Measurements from ENCODE around the gene SLC43A2.

Gene SLC43A2

GRCh38 chr17:1574697-1575471 is 53.8 kb downstream of the SLC43A2 start:
- no peaks in the 10 kb centered on the region for H3K9me3 ChIP-seq (ENCODE audit: control insufficient read depth, insufficient read depth, low read depth, low read length)
- TF ChIP-seq ZBTB48 (tag by site-specific recombination; IDR thresholded peaks at IDR 0.05) (no peak), PBX3 (CRISPR knock-in tag; IDR thresholded peaks at IDR 0.05) (peak; percentile 22; the same call in 1 of the 2 replicates)
- H3K27ac ChIP-seq (ENCODE audit: extremely low read depth, low read depth, low read length), result no peak overlapping the region
- CTCF ChIA-PET, result interaction anchor here (0.5 to 4.2 kb wide), 43 partner anchors 8 to 678 kb away, joined by 3 to 69 read pairs (median 6); partner anchors contain the start of genes INPP5K, PITPNA, PRPF8 and RILP
- no peaks in the 10 kb centered on the region for H3K36me3 ChIP-seq (ENCODE audit: control insufficient read depth in 2 of 2, insufficient read depth in 1 of 2, low read length in 2 of 2)
- H3K4me1 ChIP-seq (ENCODE audit: control insufficient read depth, insufficient read depth, low read length), result no peaks in the 10 kb centered on the region; the same call in 1 of the 2 replicates
- no peak overlapping the region for H3K4me3 ChIP-seq (ENCODE audit: low read depth, low read length)
- POLR2A ChIA-PET, result interaction anchor here (0.7 to 2.4 kb wide), 11 partner anchors 12 to 142 kb away, joined by 3 to 20 read pairs (median 4); partner anchors contain the start of genes INPP5K, PITPNA, RILP and SLC43A2

GRCh38 chr17:1573932-1574696 is 54.5 kb downstream of the SLC43A2 start:
- no peak overlapping the region for H3K27ac ChIP-seq (ENCODE audit: extremely low read depth, low read depth, low read length)
- POLR2A ChIA-PET, result interaction anchor here (0.7 to 2.4 kb wide), 11 partner anchors 12 to 142 kb away, joined by 3 to 20 read pairs (median 4); partner anchors contain the start of genes INPP5K, PITPNA, RILP and SLC43A2
- H3K4me1 ChIP-seq (ENCODE audit: control insufficient read depth, insufficient read depth, low read length), result no peaks in the 10 kb centered on the region; the same call in 1 of the 2 replicates
- no peaks in the 10 kb centered on the region for H3K9me3 ChIP-seq (ENCODE audit: control insufficient read depth, insufficient read depth, low read depth, low read length)
- no peaks in the 10 kb centered on the region for H3K36me3 ChIP-seq (ENCODE audit: control insufficient read depth in 2 of 2, insufficient read depth in 1 of 2, low read length in 2 of 2)
- CTCF ChIA-PET, result interaction anchor here (0.5 to 4.2 kb wide), 50 partner anchors 8 to 686 kb away, joined by 3 to 69 read pairs (median 5); partner anchors contain the start of genes INPP5K, PITPNA, PRPF8 and RILP
- no peak overlapping the region for H3K4me3 ChIP-seq (ENCODE audit: low read depth, low read length)
- TF ChIP-seq ZSCAN4 (tag by site-specific recombination; IDR thresholded peaks at IDR 0.05), result no peak
- peak; percentile 79; the same call in 1 of the 2 replicates for TF ChIP-seq ZBTB7A (tag by site-specific recombination; IDR thresholded peaks at IDR 0.05; ENCODE audit: low read depth)
- peak; percentile 87 for TF ChIP-seq ZNF335 (tag by site-specific recombination; conservative IDR thresholded peaks at IDR 0.05)
- TF ChIP-seq ZNF10 (tag by site-specific recombination; IDR thresholded peaks at IDR 0.05), result peak; percentile 53; the same call in 1 of the 2 replicates
- 0 out of 2 replicates have a peak, but pooled peaks have one; percentile 19 for TF ChIP-seq ZNF449 (tag by site-specific recombination; IDR thresholded peaks at IDR 0.05)
- TF ChIP-seq ZNF585B (tag by site-specific recombination; IDR thresholded peaks at IDR 0.05), result no peak
- peak; percentile 61 for TF ChIP-seq IKZF3 (tag by site-specific recombination; IDR thresholded peaks at IDR 0.05)
- no peak for TF ChIP-seq ZNF423 (tag by site-specific recombination; IDR thresholded peaks at IDR 0.05)
- TF ChIP-seq KLF17 (tag by site-specific recombination; IDR thresholded peaks at IDR 0.05), result peak; percentile 40; the same call in 1 of the 2 replicates
- no peak for TF ChIP-seq ZNF843 (tag by site-specific recombination; IDR thresholded peaks at IDR 0.05)
- peak; percentile 90 for TF ChIP-seq ZFHX2 (tag by site-specific recombination; conservative IDR thresholded peaks at IDR 0.05)
- no peak for TF ChIP-seq ZNF398 (tag by site-specific recombination; IDR thresholded peaks at IDR 0.05)
- peak; percentile 23; the same call in 1 of the 2 replicates for TF ChIP-seq PRDM10 (tag by site-specific recombination; IDR thresholded peaks at IDR 0.05)
- TF ChIP-seq KLF16 (tag by site-specific recombination; IDR thresholded peaks at IDR 0.05), result peak; percentile 52; the same call in 1 of the 2 replicates
- TF ChIP-seq ZNF513 (tag by site-specific recombination; IDR thresholded peaks at IDR 0.05), result no peak
- peak; percentile 100 for TF ChIP-seq ZNF2 (tag by site-specific recombination; IDR thresholded peaks at IDR 0.05)
